Stromal cell of bone marrow (primary cell): Measurements from ENCODE around the gene KCNA5.

ENCODE experiments used
- DNase-seq: peaks from one replicate; pipeline ENCODE4 v3.0.0-alpha.2; 2012; ENCODE audit warnings: low read depth

KCNA5 gene

DNA sequence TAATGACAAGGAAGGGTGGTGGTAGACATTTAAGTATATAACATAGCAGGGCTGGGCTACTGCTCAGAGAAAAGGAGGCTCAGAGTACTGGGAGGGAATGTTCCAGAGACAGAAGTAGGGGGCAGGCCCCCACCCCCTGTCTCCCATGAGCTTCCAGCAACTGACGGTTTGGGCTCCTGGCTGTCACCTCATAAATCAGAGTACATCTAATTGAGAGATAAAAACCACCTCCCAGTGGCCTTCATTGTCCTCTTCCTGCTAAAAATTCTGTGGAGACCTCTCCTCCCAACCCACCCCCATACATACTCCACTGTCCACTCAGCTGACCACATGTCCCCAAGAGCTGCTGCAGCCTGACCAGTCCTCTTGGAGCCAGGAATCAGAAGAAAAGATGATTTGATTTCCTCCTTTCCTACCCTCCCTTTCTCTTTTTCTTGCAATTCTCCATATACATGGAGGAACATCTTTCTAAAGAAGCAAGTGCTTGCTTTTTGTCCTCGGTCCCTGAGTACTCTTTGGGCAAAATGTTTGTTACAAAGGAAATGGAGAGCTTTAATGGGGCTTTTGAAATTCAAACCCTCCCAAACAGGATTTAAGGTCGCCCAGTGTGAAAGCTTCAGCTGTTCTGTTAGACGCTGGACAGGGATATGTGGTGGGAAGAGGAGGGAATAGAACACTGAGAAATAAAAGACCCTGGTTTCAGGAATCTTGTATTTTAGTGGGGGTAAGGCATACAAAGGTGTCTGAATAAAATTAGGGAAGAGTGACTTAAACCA, 16.4 kb upstream of the KCNA5 start:
- DNase-seq, result no peak

DNA sequence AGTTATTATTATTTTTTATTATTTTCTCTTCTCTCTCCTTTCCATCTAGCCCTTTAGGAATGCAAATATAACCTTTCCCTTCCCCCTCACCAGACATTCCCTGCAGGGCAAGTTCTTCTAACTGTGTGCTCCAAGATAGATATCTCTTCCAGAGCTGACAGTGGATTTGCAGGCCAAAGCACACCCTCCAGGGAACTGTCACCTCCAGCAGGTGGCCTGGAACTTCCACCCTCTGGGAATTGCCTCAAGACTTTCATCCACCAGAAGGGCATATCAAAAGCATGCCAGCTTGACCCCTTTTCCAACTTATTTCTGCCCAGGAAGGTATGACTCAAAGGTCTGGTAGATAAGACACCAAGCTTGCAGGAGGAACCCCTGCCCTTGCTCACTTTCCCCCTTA, 13.6 kb upstream of the KCNA5 start:
- no peak for DNase-seq

DNA sequence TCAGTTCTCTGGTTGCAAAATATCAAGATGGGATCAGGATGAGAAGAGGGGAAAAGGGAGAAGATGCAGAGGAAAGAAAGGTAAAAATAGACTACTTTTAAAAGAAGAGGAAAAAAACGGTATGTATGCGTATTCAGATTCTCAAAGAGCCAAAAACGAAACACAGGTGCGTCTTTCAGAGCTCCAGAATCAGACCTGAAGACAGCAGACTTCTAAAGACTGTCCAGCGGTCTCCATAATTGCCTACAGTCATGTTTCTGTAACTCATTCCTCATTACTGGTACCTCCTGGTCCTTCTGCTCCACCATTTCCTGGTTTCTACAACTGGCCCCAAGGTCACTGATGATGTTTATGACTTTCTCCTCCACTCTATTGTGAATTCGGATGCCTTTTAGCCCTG, 12.4 kb upstream of the KCNA5 start:
- DNase-seq, result no peak

DNA sequence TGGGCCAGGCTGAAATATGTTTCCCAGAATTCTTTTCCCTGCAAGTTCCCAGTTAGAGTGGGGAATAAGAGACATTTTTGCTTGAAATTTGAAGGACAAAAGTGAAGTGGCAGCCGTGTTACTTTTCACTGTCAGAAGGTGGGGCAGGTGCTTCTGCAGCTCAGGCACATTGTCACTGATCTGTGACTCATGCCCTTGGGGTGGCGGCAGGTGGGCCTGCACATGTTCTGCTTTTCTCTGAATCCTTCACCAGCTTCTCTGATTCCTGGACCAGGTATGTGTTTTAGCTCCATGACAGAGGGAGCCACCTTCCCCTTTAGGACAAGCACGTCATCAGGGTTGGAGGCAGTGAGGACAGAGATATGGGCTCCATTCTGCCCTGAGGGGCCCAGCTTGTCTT, 11.7 kb upstream of the KCNA5 start:
- DNase-seq, result no peak

DNA sequence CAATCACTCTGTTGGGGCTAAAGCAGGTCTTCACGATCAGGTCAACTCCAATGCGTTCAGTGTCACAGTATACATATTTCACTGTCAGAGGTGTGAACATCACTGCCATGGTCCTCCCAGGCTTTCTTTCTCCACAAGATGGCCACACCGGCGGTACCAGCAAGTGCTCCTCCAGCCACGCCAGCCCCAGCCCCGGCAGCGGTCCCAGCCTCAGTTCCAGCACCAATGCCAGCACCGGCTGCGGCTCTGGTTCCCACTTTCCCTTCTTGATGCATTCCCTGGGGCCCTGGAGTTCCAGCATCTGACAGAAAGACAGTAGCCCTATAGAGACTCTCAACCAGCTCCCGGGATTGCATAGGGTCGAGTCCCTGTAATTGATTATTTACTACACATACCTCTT, 10.9 kb upstream of the KCNA5 start:
- no peak for DNase-seq

DNA sequence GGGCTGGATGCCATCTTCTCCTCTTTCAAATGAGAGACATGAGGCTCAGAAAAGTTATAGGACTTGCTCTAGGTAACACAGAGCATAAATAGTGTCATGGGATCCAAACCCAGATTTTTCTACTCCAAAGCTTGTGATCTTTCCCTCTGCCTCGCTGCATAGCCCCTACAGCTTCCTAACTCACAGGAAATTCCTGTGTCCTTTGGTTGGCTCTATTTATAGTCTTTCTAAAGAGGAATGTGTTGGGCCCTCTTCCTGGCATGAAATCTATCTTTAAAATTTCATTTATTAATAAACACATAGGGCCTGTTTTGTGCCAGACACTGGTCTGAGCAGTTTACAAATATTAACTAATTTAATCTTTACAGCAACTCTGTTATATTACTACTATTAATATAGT, 9.8 kb upstream of the KCNA5 start:
- no peak for DNase-seq

DNA sequence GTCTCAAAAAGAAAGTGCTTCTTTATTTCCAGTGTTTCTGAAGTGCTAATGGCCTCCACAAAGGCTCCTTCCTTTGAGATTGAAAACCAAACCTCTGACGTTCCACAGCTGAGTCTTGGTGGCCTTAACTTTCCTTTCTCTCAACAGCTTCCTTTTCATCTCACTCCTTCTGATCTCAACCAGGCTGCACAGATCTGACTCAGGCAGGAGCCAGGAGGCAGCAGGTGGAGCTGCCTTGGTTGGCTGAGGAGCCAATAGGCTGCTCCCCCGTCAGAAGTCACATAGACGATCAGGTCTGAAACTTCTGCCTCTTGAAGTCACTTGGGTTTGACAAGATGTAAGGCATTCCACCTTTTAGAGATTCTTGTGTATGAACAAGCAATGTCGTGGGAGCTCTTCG, 9.1 kb upstream of the KCNA5 start:
- DNase-seq, result no peak

DNA sequence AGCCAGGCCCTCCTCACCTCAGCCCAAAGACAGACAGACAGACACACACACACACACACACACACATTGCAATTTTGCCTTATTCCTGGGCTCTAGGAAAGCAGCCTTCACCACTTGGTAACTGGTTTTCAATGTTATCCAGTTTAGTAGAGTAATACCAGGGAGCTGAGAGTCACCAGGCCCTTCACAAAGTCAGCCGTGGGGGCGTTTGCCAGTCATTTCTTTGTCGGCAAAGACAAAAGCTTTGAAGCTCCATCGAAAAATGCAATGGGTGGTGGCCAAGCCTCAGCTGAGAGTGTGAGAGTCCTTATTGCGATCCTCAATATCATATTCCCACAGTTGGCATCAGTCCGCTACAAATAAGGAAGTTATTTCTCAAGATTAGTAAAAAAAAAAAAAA, 8.1 kb upstream of the KCNA5 start:
- DNase-seq, result no peak

DNA sequence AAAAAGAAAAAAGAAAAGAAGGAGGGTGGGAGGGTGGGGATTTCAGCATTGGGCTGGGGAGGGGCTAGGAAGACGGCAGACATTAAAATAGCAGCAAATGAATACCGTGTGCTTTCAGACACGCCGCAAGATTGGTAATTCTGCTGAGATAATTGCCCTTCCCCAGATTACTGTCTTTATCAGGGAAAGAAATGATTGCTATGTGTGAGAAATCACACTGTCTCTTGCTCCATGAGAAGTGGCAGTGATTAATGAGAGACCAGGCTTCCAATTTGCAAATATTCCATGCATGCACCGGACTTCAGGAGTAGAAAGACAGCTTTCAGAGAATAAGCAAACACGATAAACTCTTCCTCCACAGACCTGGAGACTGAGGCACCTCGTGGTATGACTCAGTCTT, 7.6 kb upstream of the KCNA5 start:
- no peak for DNase-seq

DNA sequence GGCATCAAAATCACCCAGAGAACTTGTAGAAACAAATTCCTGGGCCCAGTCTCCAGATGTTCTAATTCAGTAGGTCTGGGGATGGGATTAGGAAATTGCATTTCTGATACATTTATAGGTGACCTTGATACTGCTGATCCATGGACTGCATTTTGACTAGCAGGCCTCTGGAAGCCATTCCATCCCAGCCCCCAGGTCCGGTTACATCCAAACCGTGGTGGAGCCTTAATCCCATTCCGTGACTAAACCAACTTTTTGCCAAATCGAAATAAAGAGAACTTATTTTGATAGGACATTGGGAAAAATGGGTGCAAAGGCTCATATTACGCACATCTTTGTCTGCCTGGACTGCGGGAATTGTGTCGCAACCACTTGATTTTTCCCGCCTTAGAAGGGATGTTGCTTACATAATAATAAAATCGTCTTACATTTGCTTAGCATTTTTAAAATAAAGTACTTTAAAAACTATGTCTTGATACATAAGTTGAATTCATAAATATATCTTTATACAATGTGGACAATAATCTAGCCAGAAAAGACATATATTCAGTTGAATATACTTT, 5.8 kb upstream of the KCNA5 start:
- no peak for DNase-seq

DNA sequence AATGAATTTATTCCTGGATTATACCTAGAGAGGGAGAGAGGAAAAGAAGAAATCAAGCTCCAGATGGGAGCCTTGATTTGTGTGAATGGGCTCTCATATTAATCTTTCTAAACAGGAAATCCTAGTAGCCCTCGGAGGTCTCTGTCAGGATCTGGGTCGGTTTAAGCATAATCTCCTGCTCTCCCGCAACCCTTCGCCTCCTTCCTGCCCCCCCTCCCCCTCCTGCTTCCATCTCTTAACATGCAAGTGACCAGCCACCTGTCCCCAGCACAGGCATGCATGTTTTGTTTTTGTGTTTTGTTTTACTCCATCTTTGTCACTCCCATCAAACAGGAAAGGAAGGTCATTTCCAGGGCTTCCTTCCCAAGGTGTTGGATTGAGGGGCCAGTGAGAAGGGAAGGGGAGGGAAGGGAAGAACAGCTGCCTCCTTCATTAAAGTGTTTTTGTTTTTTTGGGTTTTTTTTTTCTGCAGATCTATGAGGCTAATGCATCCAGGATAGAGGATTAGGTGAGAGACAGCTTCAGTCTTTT, 4.8 kb upstream of the KCNA5 start:
- no peak for DNase-seq

DNA sequence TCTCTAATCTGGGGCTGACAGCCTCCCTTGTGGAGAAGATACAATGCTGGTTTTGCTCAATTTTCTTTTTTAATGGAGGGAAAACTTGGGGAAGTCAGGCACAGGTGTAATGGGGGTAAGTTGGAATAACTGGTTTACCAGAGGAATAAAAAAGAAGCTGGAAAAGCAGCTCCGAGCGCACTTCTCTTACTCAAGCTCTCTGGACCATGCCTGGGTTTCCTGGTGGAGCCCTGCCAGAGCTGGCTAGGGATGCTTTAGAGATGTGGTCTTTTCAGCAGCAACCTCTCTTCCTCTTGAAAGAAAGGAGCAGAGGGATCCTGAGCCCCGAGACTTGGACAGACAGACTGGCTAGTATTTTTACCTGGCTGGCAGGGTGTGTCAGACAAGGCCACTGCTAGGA, 3.9 kb upstream of the KCNA5 start:
- DNase-seq, result no peak

DNA sequence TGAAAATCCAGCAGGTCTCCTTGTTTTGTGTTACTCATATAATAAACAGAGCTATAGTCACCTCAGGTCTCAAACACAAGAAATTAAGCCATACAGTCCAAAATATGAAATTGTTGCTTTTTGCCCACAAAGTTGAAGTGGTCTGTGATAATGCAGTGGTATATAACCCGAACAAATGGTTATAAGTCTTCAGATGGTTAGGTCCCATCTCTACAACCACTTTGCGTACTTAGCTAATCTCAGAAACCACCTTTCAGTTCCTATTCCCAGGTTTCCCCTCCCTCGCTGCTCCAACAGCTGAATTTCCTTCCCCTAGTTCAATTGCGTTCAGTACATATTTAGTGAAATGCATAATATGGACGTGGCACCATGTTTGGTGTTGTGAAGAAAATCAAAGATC, 3.3 kb upstream of the KCNA5 start:
- DNase-seq, result no peak

DNA sequence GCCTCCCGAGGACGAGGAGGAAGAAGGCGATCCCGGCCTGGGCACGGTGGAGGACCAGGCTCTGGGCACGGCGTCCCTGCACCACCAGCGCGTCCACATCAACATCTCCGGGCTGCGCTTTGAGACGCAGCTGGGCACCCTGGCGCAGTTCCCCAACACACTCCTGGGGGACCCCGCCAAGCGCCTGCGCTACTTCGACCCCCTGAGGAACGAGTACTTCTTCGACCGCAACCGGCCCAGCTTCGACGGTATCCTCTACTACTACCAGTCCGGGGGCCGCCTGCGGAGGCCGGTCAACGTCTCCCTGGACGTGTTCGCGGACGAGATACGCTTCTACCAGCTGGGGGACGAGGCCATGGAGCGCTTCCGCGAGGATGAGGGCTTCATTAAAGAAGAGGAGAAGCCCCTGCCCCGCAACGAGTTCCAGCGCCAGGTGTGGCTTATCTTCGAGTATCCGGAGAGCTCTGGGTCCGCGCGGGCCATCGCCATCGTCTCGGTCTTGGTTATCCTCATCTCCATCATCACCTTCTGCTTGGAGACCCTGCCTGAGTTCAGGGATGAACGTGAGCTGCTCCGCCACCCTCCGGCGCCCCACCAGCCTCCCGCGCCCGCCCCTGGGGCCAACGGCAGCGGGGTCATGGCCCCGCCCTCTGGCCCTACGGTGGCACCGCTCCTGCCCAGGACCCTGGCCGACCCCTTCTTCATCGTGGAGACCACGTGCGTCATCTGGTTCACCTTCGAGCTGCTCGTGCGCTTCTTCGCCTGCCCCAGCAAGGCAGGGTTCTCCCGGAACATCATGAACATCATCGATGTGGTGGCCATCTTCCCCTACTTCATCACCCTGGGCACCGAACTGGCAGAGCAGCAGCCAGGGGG, 979 bp downstream of the KCNA5 start:
- no peak for DNase-seq

DNA sequence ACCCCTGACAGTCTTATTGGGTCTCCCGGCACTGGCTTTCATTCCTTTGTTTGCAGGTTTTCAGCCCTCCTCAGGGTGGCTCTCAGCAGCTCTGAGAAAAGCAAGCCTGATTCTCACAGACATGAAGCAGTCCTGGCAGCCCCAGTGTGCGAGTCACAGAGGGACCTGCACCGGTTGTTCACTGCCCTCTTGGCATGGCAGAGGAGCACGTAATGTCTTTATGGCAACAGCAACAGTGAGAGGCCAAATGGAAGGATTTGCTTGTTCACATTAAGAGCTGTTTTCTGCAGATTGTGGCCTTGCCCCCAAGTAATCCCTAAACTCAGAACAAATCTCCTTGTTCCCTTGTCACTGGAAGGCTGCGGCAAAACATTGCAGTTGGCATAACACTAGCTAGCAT, 3.4 kb downstream of the KCNA5 start:
- no peak for DNase-seq

DNA sequence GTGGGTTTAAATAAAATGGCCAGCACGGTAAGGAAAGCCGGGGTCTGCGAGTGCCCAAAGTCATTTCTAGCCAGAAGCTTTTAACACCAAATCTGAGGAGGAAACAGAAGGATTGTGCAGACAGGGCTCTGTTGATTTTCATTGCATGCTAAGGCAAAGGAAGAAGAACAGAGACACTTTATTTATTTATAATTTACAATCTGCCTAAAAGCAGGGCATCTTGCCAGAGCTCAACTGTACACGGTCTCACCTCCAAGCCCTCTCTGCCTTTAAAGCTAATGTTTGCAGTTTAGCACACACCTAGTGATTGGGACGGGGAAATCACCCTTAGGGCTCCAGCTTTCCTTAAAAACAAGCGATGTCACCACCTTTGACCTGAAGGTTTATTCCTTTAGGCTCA, 4.0 kb downstream of the KCNA5 start:
- DNase-seq, result no peak

DNA sequence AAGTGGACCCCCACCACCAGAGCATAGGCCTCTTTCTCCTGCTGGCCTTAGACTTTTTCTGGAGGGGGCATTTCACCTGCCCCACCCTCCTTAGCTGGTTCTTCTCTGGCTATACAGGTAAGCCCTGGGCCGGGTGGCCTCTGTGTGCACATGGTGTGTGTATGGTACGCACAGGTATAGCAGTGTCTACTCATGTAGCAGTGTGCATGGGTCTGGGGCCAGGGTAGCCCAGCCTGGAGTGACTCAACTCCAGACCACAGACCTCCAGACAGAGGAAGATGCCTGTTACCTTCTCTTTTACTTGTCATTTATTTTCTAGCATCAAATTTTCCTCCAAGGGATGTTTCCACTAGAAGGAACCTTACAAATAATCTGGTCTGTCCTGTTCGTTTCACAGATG, 6.9 kb downstream of the KCNA5 start:
- DNase-seq, result no peak

DNA sequence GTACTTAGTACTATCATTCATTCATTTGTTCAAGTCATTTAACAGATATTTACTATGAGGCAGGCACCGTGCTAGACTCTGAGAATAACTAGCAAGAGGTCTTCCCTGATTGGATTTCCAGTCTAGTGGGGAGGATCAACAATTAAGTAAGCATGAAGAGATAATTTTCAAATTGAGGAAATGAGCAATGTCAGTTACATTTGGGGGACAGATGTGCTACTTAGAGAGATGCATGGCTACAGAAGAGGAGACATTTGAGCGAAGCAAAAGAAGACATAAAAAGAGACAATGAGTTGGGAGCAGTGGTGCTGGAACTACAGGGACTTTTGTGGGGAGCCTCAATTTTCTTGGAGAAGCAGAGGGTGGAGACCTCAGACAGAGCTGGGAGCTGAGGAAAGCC, 7.7 kb downstream of the KCNA5 start:
- DNase-seq, result no peak

DNA sequence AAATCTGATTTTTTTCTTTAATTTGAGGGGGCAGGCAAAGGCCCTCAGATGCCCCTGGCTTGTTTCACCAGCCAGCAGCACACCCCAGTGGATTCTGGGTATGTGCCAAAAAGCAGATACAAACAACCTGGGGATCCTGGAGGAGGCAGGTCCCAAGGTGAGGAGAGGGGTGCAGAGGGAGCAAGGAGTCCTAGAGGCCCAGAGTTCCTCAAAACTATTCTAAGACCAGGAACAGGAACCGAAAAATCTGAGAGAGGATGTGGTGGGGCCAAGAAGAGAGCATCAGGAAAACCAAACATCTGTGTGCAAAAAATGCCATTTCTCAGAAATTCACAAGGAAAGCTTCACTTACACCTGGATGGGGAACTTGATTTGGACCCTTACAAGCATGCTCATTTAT, 8.2 kb downstream of the KCNA5 start:
- no peak for DNase-seq

DNA sequence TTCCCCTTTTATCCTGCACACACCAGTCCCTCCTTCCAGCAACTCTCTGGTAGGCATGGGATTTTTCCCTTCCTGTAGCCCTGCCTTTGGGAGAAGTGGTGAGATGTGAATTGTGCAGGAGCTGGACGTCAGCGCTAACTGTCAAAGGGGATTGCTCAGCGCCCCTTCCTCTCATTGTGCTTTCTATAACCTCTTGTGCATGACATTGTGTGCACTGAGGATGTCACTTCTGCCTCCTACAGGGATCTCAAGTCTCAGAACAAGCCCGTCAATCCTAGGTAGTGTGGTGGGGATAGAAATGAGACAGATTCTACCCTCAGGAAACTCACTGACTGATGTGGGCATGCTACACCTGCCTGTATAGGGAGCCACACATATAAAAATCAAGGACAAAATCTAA, 8.7 kb downstream of the KCNA5 start:
- DNase-seq, result no peak

DNA sequence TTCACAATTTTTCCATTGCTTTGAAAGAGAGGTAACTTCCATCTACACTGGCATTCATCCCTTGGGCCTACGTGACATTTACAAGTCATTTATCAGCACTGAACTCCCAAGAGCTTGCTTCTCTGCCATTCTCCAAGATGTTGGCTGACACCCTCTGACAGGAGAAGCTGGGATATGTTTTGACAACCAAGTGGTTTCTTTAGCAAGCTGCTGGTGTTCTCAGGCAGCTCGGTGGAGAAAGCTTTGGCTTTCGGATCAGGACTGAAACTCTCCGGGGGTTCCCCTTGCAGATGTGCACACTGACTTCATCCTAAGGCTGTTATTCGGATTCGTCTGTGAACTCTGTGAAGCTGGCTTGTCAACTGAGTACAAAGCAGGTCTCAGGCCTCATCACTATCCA, 15.7 kb downstream of the KCNA5 start:
- DNase-seq, result no peak

DNA sequence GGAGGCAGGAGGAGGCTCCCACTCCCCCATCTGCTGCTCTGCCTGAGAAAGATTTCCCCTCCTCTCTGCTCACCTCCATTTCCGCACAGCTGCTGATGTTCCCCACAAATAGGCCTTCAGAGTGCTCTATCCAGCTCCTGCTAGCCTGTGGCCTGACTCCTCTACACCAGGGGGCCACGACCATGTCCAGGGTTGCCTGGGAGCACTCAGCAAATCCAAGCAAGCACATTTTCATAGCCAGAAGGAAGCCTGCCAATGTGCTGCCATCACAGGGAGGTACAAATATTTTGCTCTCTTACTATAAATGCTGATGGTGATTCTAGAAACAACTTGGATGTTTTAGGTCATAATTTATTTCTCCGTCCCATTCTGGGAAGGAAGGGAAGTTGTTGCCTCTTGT, 17.3 kb downstream of the KCNA5 start:
- DNase-seq, result no peak

DNA sequence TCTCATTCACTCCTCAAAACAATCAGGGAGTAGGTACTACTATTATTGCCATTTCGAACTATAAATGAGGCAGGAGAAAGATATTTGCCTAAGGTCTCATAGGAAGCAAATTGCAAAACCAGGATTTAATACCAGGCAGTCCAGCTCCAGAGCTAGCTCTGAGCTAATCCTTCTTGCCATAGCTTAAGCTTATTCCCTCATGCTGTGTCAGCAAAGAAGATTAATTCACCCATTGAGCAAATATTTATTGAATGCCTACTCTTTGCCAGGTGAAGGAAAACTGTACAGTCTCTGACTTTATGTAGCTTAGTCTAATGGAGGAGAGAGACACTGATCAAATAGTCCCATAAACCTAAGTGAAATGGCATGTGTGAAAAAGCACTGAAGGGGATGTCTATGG, 19.5 kb downstream of the KCNA5 start:
- DNase-seq, result no peak
